Measurements from ENCODE around the gene SAFB. TPM values are rescaled to one million over a fixed set of nuclear protein-coding genes. Genes with fewer than 3 reads are reported as not detected.
A peak's percentile ranks its signal among the peaks of the same experiment; 100 is the strongest.

Gene SAFB
- total and polyA plus RNA-seq, 2 of the 4 experiments (the other 2 are of a cell fraction), result 18.5 to 41.2 TPM

DNA sequence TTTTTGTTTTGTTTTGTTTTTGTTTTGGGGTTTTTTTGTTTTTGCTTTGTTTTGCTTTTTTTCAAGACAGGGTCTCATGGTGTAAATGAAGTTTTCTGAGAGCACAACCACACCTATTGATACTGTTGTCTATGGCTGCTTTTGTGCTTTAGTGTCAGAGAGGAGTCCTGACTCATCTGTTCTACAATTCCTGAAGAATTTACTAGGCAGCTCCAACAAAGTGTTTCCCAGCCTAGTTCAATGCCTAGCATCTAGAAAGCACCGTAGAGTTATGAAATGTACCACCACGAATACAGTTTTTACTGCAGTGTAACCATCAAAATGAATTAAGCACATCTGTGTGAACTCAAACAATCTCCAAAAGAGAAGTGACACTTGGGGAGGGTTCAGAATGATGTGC lies 21.2 kb downstream of the SAFB start:
- WGBS, 2 experiments (ENCODE audit: extremely low coverage in 2 of 2, insufficient read length in 1 of 2), result no CpG with 5 or more reads among the region's 2 CpGs
- H3K23ac ChIP-seq (ENCODE audit: low read depth, low read length), result no peak overlapping the region
- in situ Hi-C loops (cut with MboI; ENCODE audit: low sequenced_read_pairs) (no loop called here), dilution Hi-C loops (cut with HindIII; ENCODE audit: low sequenced_read_pairs, unreplicated experiment) (no loop called here), intact Hi-C loops (cut with micrococcal nuclease) (no loop called here)
- no peak overlapping the region for H2BK5ac ChIP-seq (ENCODE audit: low read depth, low read length, poor library complexity, severe bottlenecking)
- peaks cover 64% of the 10 kb centered on the region for H4K20me1 ChIP-seq (ENCODE audit: insufficient read depth, low read length)
- BruUV-seq (replicated peaks), result no TSS peak
- no peak overlapping the region for H2AK9ac ChIP-seq (replicated peaks; ENCODE audit: low read depth, low read length, poor library complexity)
- H3K9ac ChIP-seq (ENCODE audit: low read depth, low read length), result no peak overlapping the region
- no peak overlapping the region for H3K4me3 ChIP-seq (ENCODE audit: insufficient read depth, low read depth, low read length)
- H3K14ac ChIP-seq (replicated peaks; ENCODE audit: low read depth, low read length), result no peak overlapping the region
- H2AFZ ChIP-seq (replicated peaks; ENCODE audit: low read length, poor library complexity), result no peak overlapping the region
- peaks cover 25% of the 10 kb centered on the region for H3K9me1 ChIP-seq (ENCODE audit: insufficient read depth, low read length)
- TF ChIP-seq POLR2A (IDR thresholded peaks at IDR 0.05; ENCODE audit: low read depth, low read length), result no peak
- TF ChIP-seq FOS (IDR thresholded peaks at IDR 0.05; ENCODE audit: low read depth, low read length), result no peak
- no peak for TF ChIP-seq MAFK (IDR thresholded peaks at IDR 0.05; ENCODE audit: low read depth, low read length)
- H2BK120ac ChIP-seq (ENCODE audit: low read depth, low read length), result no peak overlapping the region
- H3K56ac ChIP-seq (ENCODE audit: extremely low read depth, insufficient read depth, low read length), result no peak overlapping the region
- H2BK15ac ChIP-seq (ENCODE audit: low read depth, low read length), result no peak overlapping the region
- no peak overlapping the region for H2AK5ac ChIP-seq (ENCODE audit: low read depth, low read length)
- H2BK20ac ChIP-seq (ENCODE audit: low read depth, low read length), result no peak overlapping the region
- ChIA-PET POLR2A (ENCODE audit: unreplicated experiment) (no interaction called here), CTCF (no interaction called here)
- no peak overlapping the region for H3K4me2 ChIP-seq (ENCODE audit: low read depth, low read length)
- ATAC-seq (ENCODE audit: low read depth) (peak; percentile 78), DNase-seq (peak; percentile 18)
- no peaks in the 10 kb centered on the region for H3K4me1 ChIP-seq (ENCODE audit: control insufficient read depth, insufficient read depth, low read length)
- no peaks in the 10 kb centered on the region for H3K9me3 ChIP-seq (ENCODE audit: control insufficient read depth, insufficient read depth, low read length)
- no peaks in the 10 kb centered on the region for H3K27me3 ChIP-seq (ENCODE audit: control insufficient read depth, insufficient read depth, low read length)
- no peak overlapping the region for H4K91ac ChIP-seq (ENCODE audit: insufficient read depth, low read depth, low read length)
- H3K18ac ChIP-seq (ENCODE audit: low read depth, low read length), result no peak overlapping the region
- no peak overlapping the region for H4K8ac ChIP-seq (ENCODE audit: low read depth in 2 of 2, low read length in 2 of 2)
- peaks cover 32 to 74% of the 10 kb centered on the region in 2 experiments for H3K79me1 ChIP-seq (ENCODE audit: low read depth in 1 of 2, low read length in 2 of 2)
- peaks cover 45% of the 10 kb centered on the region for H3K36me3 ChIP-seq (ENCODE audit: control insufficient read depth, insufficient read depth, low read length)
- H3K4ac ChIP-seq (ENCODE audit: low read depth, low read length), result no peak overlapping the region
- no peak overlapping the region for H3K27ac ChIP-seq (ENCODE audit: insufficient read depth, low read length)
- no peak overlapping the region for H4K5ac ChIP-seq (ENCODE audit: low read depth, low read length)
